Trophoblast cell (in vitro differentiated cells and primary cell): Measurements from ENCODE around the gene TMEM132D.
A peak's percentile ranks its signal among the peaks of the same experiment; 100 is the strongest.

ENCODE experiments used
- DNase-seq, 2 donors: peaks; one replicate each; pipeline ENCODE4 v3.0.0-alpha.2; 2016
- H2AFZ ChIP-seq: 2 replicates; pipeline ENCODE4 v1.6.1; 2013; ENCODE audit warnings: low read length, moderate library complexity, mild to moderate bottlenecking; ENCODE audit not compliant: insufficient read depth, poor library complexity
- H2AK5ac ChIP-seq: 2 replicates; pipeline ENCODE4 v1.6.1; 2013; ENCODE audit warnings: mild to moderate bottlenecking, low read length
- H2BK120ac ChIP-seq: 2 replicates; pipeline ENCODE4 v1.6.1; 2013; ENCODE audit warnings: low read length, mild to moderate bottlenecking, moderate library complexity; ENCODE audit not compliant: insufficient read depth, poor library complexity
- H2BK12ac ChIP-seq: 2 replicates; pipeline ENCODE4 v1.6.1; 2013; ENCODE audit warnings: mild to moderate bottlenecking, low read length, moderate library complexity
- H2BK5ac ChIP-seq: 2 replicates; pipeline ENCODE4 v1.6.1; 2013; ENCODE audit warnings: low read length, low read depth, moderate library complexity, mild to moderate bottlenecking; ENCODE audit not compliant: poor library complexity
- H3K14ac ChIP-seq: 2 replicates; pipeline ENCODE4 v1.6.1; 2013; ENCODE audit warnings: mild to moderate bottlenecking, low read length
- H3K18ac ChIP-seq: 2 replicates; pipeline ENCODE4 v1.6.1; 2013; ENCODE audit warnings: mild to moderate bottlenecking, low read length
- H3K23ac ChIP-seq: 2 replicates; pipeline ENCODE4 v1.6.1; 2013; ENCODE audit warnings: low read length
- H3K27ac ChIP-seq: 2 replicates; pipeline ENCODE4 v1.5.1; 2013; ENCODE audit warnings: low read depth, mild to moderate bottlenecking, inconsistent platforms, low read length, moderate library complexity
- H3K27me3 ChIP-seq: 2 replicates; pipeline ENCODE4 v1.6.1; 2013; ENCODE audit warnings: inconsistent platforms, mild to moderate bottlenecking, low read length, moderate library complexity; ENCODE audit not compliant: insufficient read depth
- H3K36me3 ChIP-seq, 2 experiments: 1 replicate in 1 of 2; 2 replicates in 1 of 2; pipeline ENCODE4 v1.6.1; 2013; ENCODE audit warnings: low read length in 2 of 2, mild to moderate bottlenecking in 2 of 2, moderate library complexity in 1 of 2; ENCODE audit not compliant: insufficient read depth in 2 of 2, control insufficient read depth in 1 of 2
- H3K4ac ChIP-seq: 2 replicates; pipeline ENCODE4 v1.6.1; 2013; ENCODE audit warnings: low read depth, mild to moderate bottlenecking, low read length, moderate library complexity
- H3K4me1 ChIP-seq, 2 experiments: 1 replicate in 1 of 2; 2 replicates in 1 of 2; pipeline ENCODE4 v1.6.1; 2013; ENCODE audit warnings: low read length in 2 of 2, mild to moderate bottlenecking in 2 of 2, moderate library complexity in 1 of 2; ENCODE audit not compliant: insufficient read depth in 2 of 2, control insufficient read depth in 1 of 2
- H3K4me2 ChIP-seq: 2 replicates; pipeline ENCODE4 v1.6.1; 2013; ENCODE audit warnings: inconsistent platforms, mild to moderate bottlenecking, low read length, moderate library complexity
- H3K4me3 ChIP-seq: 2 replicates; pipeline ENCODE4 v1.5.1; 2013; ENCODE audit warnings: mild to moderate bottlenecking, low read depth, low read length, inconsistent platforms
- H3K79me1 ChIP-seq: one replicate; pipeline ENCODE4 v1.6.1; 2013; ENCODE audit warnings: low read length
- H3K79me2 ChIP-seq: 2 replicates; pipeline ENCODE4 v1.6.1; 2013; ENCODE audit warnings: low read length, mild to moderate bottlenecking; ENCODE audit not compliant: control insufficient read depth, insufficient read depth, poor library complexity
- H3K9ac ChIP-seq: 2 replicates; pipeline ENCODE4 v1.6.1; 2013; ENCODE audit warnings: mild to moderate bottlenecking, low read length
- H3K9me3 ChIP-seq: 2 replicates; pipeline ENCODE4 v1.6.1; 2013; ENCODE audit warnings: low read depth, mild to moderate bottlenecking, control low read depth, inconsistent platforms, low read length; ENCODE audit not compliant: insufficient read depth
- H4K12ac ChIP-seq: 2 replicates; pipeline ENCODE4 v1.6.1; 2013; ENCODE audit warnings: low read depth, mild to moderate bottlenecking, low read length, moderate library complexity
- H4K8ac ChIP-seq: 2 replicates; pipeline ENCODE4 v1.6.1; 2013; ENCODE audit warnings: low read depth, mild to moderate bottlenecking, low read length, moderate library complexity
- H4K91ac ChIP-seq: one replicate; pipeline ENCODE4 v1.6.1; 2013; ENCODE audit warnings: low read depth, mild to moderate bottlenecking, low read length, moderate library complexity
- WGBS: extraction: QIAGEN DNeasy Blood & Tissue Kit; methylation state at CpG from one replicate; pipeline ENCODE4 v1.1.7; 2013; ENCODE audit warnings: missing lambda C conversion rate; ENCODE audit not compliant: insufficient read length, insufficient coverage; ENCODE audit errors: extremely low coverage; 5-methylcytosine and 5-hydroxymethylcytosine counted together

TMEM132D gene

DNA sequence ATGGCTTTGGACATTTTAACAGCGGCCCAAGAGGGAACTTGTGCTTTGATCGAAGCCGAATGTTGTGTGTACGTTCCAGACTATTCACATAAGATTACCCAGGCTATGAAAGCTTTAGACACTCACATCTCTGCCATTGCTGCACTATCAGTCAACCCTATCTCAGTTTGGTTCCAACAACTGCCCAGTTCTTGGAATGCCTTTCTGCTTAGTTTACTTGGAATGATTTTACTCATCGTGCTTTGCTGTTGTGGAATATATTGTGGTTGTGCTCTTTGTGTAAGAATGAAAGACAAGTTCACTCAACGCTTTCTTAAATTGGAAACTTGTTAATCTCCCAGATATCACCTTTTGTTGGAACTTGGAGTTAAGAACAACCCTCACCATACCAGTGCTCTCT lies 552.3 kb downstream of the TMEM132D start:
- no peak overlapping the region for H3K23ac ChIP-seq
- no peak overlapping the region for H2BK120ac ChIP-seq
- no peak overlapping the region for H3K4me2 ChIP-seq
- H3K9ac ChIP-seq: no peak overlapping the region
- no peak overlapping the region for H3K27ac ChIP-seq
- H3K4me3 ChIP-seq: no peak overlapping the region
- no peak overlapping the region for H4K91ac ChIP-seq
- DNase-seq: peak in 1 of 2 donors; percentile 2
- H2BK5ac ChIP-seq: no peak overlapping the region
- H3K79me2 ChIP-seq: no peaks in the 10 kb centered on the region
- no peak overlapping the region for H3K14ac ChIP-seq
- H3K4ac ChIP-seq: no peak overlapping the region
- no peaks in the 10 kb centered on the region for H3K9me3 ChIP-seq
- H3K36me3 ChIP-seq: no peaks in the 10 kb centered on the region
- WGBS: no CpG with 5 or more reads among the region's 6 CpGs
- H3K18ac ChIP-seq: no peak overlapping the region
- H2BK12ac ChIP-seq: no peak overlapping the region
- no peak overlapping the region for H4K8ac ChIP-seq
- H3K4me1 ChIP-seq: no peaks in the 10 kb centered on the region
- no peaks in the 10 kb centered on the region for H3K27me3 ChIP-seq
- H4K12ac ChIP-seq: no peak overlapping the region
- H3K79me1 ChIP-seq: no peaks in the 10 kb centered on the region
- H2AK5ac ChIP-seq: no peak overlapping the region
- H2AFZ ChIP-seq: no peak overlapping the region

DNA sequence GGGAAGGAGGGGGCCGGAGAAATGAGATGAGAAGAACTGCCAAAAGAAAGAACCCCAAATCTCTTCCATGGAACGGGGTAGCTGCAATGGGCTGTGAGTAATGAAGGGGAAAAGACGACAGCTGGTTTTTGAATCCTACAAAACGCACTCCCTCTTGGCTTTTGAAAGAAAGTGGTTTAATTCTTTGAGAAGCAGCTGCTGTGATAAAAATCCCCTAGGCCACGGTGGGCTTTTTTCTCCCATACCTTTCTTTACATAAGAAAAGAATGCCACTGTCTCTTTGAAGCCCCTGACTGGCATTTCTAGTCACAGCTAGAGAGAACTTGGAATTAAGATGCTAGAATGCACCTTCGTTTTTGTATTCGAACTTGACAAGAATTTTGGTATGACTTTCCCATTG lies 564.5 kb downstream of the TMEM132D start:
- H3K23ac ChIP-seq: no peak overlapping the region
- H3K9me3 ChIP-seq: no peaks in the 10 kb centered on the region
- no peak overlapping the region for H3K27ac ChIP-seq
- no peak overlapping the region for H4K91ac ChIP-seq
- H3K14ac ChIP-seq: no peak overlapping the region
- H3K9ac ChIP-seq: no peak overlapping the region
- no peak overlapping the region for H4K12ac ChIP-seq
- no peak overlapping the region for H2AFZ ChIP-seq
- no peaks in the 10 kb centered on the region for H3K79me2 ChIP-seq
- WGBS: no CpG with 5 or more reads among the region's 7 CpGs
- H3K36me3 ChIP-seq: no peaks in the 10 kb centered on the region
- H3K79me1 ChIP-seq: no peaks in the 10 kb centered on the region
- H2BK12ac ChIP-seq: no peak overlapping the region
- no peak overlapping the region for H2BK120ac ChIP-seq
- H2AK5ac ChIP-seq: no peak overlapping the region
- H3K18ac ChIP-seq: no peak overlapping the region
- no peak overlapping the region for H3K4me2 ChIP-seq
- no peak overlapping the region for H3K4me3 ChIP-seq
- peaks cover 0 to 2% of the 10 kb centered on the region in 2 experiments for H3K4me1 ChIP-seq
- H4K8ac ChIP-seq: no peak overlapping the region
- no peaks in the 10 kb centered on the region for H3K27me3 ChIP-seq
- no peak for DNase-seq
- no peak overlapping the region for H3K4ac ChIP-seq
- H2BK5ac ChIP-seq: no peak overlapping the region

DNA sequence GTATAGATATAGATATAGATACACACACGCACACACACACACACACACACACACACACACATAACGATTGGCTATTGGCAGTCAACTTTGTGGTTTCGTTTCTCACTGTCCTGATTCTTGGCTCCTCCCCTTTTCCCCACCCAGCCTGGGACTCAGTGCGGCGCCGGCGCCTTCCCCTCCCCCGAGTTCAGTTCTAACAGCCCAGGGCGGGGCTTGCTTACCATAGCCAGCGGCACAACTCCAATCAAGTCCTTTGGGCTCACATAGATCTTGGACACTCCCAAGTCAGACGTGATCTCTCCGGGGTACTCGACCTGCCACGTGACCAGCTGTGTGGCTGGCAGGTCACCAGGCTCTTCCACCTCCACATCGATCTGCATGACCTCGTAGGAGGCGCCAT lies 566.4 kb downstream of the TMEM132D start:
- no peak overlapping the region for H3K27ac ChIP-seq
- H3K4ac ChIP-seq: no peak overlapping the region
- no peaks in the 10 kb centered on the region for H3K79me1 ChIP-seq
- H2AK5ac ChIP-seq: no peak overlapping the region
- H4K8ac ChIP-seq: no peak overlapping the region
- no peak overlapping the region for H3K9ac ChIP-seq
- no peak overlapping the region for H3K4me2 ChIP-seq
- no peak overlapping the region for H4K12ac ChIP-seq
- no peak overlapping the region for H2BK5ac ChIP-seq
- H3K4me3 ChIP-seq: no peak overlapping the region
- no peak for DNase-seq
- H4K91ac ChIP-seq: no peak overlapping the region
- no peaks in the 10 kb centered on the region for H3K79me2 ChIP-seq
- no peaks in the 10 kb centered on the region for H3K27me3 ChIP-seq
- H2AFZ ChIP-seq: no peak overlapping the region
- no peaks in the 10 kb centered on the region for H3K36me3 ChIP-seq
- no peak overlapping the region for H3K18ac ChIP-seq
- no peak overlapping the region for H3K23ac ChIP-seq
- no peak overlapping the region for H2BK12ac ChIP-seq
- no peak overlapping the region for H3K14ac ChIP-seq
- no CpG with 5 or more reads among the region's 17 CpGs for WGBS
- H3K9me3 ChIP-seq: no peaks in the 10 kb centered on the region
- no peak overlapping the region for H2BK120ac ChIP-seq
- peaks cover 0 to 2% of the 10 kb centered on the region in 2 experiments for H3K4me1 ChIP-seq

DNA sequence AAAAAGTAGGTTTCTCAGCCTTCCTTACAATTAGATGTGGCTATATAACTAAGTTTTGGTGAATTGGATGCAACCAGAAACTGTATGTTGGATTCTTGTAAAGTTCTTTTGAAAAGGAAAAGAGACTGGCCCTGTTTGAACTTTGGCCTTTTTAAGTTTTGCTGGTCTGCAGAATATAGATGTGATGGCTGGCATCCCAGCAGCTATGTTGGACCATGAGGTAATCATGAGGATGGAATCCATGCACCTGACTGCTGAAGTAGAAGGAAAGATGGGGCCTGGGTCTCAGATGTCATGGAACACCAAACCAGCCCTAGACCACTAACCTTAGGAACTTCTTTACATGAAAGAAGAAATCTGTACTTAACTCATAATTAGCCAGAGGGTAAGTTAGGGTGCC lies 568.1 kb downstream of the TMEM132D start:
- H3K4me1 ChIP-seq: peaks cover 0 to 2% of the 10 kb centered on the region in 2 experiments
- H2BK120ac ChIP-seq: no peak overlapping the region
- H4K12ac ChIP-seq: no peak overlapping the region
- H3K79me2 ChIP-seq: no peaks in the 10 kb centered on the region
- H2BK12ac ChIP-seq: no peak overlapping the region
- H3K4ac ChIP-seq: no peak overlapping the region
- no peaks in the 10 kb centered on the region for H3K27me3 ChIP-seq
- H3K79me1 ChIP-seq: no peaks in the 10 kb centered on the region
- no peak overlapping the region for H4K8ac ChIP-seq
- no peaks in the 10 kb centered on the region for H3K36me3 ChIP-seq
- no peak overlapping the region for H2AK5ac ChIP-seq
- no peaks in the 10 kb centered on the region for H3K9me3 ChIP-seq
- H3K14ac ChIP-seq: no peak overlapping the region
- H3K4me3 ChIP-seq: no peak overlapping the region
- no peak overlapping the region for H4K91ac ChIP-seq
- H3K23ac ChIP-seq: no peak overlapping the region
- H3K4me2 ChIP-seq: no peak overlapping the region
- H3K27ac ChIP-seq: no peak overlapping the region
- no peak overlapping the region for H2AFZ ChIP-seq
- no peak for DNase-seq
- no peak overlapping the region for H3K9ac ChIP-seq
- H2BK5ac ChIP-seq: no peak overlapping the region
- no peak overlapping the region for H3K18ac ChIP-seq
